ENCODE measurements around the gene UXS1.

DNA sequence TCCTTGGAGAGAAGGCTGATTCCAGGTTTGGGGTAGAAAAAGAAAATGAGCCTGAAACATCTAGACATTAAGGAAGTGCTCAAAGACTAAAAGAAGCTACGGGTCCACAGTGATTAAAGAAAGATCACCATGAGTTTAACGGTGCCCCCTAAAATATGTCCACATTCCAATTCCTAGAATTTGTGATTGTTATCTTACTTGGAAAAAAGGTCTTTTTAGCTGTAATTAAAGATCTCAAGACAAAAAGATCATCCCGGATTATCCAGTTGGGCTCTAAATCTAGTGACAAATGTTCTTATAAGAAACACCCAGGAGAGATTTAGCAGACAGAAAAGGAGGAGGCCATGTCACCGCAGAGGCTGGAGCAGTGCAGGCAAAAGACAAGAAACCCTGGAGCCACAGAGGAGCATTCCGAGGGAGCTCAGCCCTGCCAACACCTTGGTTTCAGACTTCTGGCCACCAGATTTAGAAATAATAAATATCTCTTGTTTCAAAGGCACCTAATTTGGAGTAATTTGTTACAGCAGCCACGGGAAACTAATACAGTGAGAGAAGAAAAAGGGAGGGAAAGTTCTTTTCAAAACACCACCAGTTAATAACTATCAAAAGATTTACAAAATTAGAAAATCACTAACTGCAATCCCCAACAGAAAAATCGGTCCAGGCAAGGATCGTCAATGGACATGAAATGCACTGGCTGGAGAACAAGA lies 8.5 kb downstream of the UXS1 start:
- TF ChIP-seq, protein P1, sequence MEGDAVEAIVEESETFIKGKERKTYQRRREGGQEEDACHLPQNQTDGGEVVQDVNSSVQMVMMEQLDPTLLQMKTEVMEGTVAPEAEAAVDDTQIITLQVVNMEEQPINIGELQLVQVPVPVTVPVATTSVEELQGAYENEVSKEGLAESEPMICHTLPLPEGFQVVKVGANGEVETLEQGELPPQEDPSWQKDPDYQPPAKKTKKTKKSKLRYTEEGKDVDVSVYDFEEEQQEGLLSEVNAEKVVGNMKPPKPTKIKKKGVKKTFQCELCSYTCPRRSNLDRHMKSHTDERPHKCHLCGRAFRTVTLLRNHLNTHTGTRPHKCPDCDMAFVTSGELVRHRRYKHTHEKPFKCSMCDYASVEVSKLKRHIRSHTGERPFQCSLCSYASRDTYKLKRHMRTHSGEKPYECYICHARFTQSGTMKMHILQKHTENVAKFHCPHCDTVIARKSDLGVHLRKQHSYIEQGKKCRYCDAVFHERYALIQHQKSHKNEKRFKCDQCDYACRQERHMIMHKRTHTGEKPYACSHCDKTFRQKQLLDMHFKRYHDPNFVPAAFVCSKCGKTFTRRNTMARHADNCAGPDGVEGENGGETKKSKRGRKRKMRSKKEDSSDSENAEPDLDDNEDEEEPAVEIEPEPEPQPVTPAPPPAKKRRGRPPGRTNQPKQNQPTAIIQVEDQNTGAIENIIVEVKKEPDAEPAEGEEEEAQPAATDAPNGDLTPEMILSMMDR (IDR thresholded peaks at IDR 0.05): no peak
- no peak for TF ChIP-seq POLR2A (IDR thresholded peaks at IDR 0.05)
